ENCODE results near the gene FAM168A. TPM values are rescaled to one million over a fixed set of nuclear protein-coding genes. Genes with fewer than 3 reads are reported as not detected.

The FAM168A gene
- total and polyA plus RNA-seq, 2 of the 8 experiments (the other 6 are each of a cell fraction or from before 2014, with no cell fraction given), result 17.1 to 21.6 TPM

- Histone ChIP-seq H3K14ac (ENCODE audit: insufficient read length) (no peak overlapping the region), H3K9ac (replicated peaks in 1 of 4; ENCODE audit: extremely low read depth in 1 of 4, low read depth in 3 of 4, low read length in 3 of 4) (no peak overlapping the region), H3K18ac (ENCODE audit: extremely low read depth, low read length) (no peak overlapping the region), H2BK20ac (ENCODE audit: low read length) (no peak overlapping the region), H3K4me3 (ENCODE audit: extremely low read depth in 1 of 4, insufficient read depth in 2 of 4, low read depth in 3 of 4, low read length in 4 of 4) (no peak overlapping the region), H3K79me1 (ENCODE audit: low read depth, low read length) (no peaks in the 10 kb centered on the region), H3K4ac (replicated peaks; ENCODE audit: insufficient read length, low read depth, low read length) (no peak overlapping the region), H2AK5ac (ENCODE audit: low read depth, low read length) (no peak overlapping the region), H4K91ac (replicated peaks; ENCODE audit: insufficient read length, low read length) (no peak overlapping the region), H2BK15ac (ENCODE audit: low read length) (no peak overlapping the region), H2AFZ (ENCODE audit: low read length) (no peak overlapping the region), H4K5ac (ENCODE audit: insufficient read length, low read depth, low read length) (no peak overlapping the region), H3K27me3 (replicated peaks in 1 of 4; ENCODE audit: control insufficient read depth in 3 of 4, extremely low read depth in 1 of 4, insufficient read depth in 3 of 4, low read length in 3 of 4) (no peaks in the 10 kb centered on the region), H3K56ac (replicated peaks; ENCODE audit: insufficient read length, low read depth, low read length) (no peak overlapping the region), H3K4me1 (replicated peaks in 1 of 4; ENCODE audit: control insufficient read depth in 3 of 4, insufficient read depth in 4 of 4, low read length in 3 of 4) (no peaks in the 10 kb centered on the region), H4K20me1 (replicated peaks in 1 of 2; ENCODE audit: control insufficient read depth in 1 of 2, insufficient read depth in 2 of 2, low read length in 2 of 2) (no peaks in the 10 kb centered on the region), H3K9me3 (ENCODE audit: insufficient read depth in 2 of 2, low read depth in 1 of 2, low read length in 1 of 2) (no peaks in the 10 kb centered on the region), H3K27ac (ENCODE audit: low read depth, low read length) (no peak overlapping the region), H4K8ac (ENCODE audit: extremely low read depth, insufficient read depth, low read length) (no peak overlapping the region), H3K23me2 (ENCODE audit: low read depth, low read length) (no peaks in the 10 kb centered on the region), H3K4me2 (ENCODE audit: insufficient read depth in 1 of 2, low read depth in 2 of 2, low read length in 2 of 2) (no peak overlapping the region), H3K79me2 (ENCODE audit: control insufficient read depth in 1 of 2, insufficient read depth in 2 of 2, low read length in 2 of 2) (no peaks in the 10 kb centered on the region), H2BK5ac (ENCODE audit: low read depth, low read length) (no peak overlapping the region), H3K23ac (ENCODE audit: insufficient read length) (no peak overlapping the region), H3K36me3 (ENCODE audit: control insufficient read depth in 2 of 4, insufficient read depth in 4 of 4, low read length in 3 of 4) (peaks cover 0 to 16% (median 6%) of the 10 kb centered on the region in 4 experiments; a peak in 4 of 8 replicates), H2BK12ac (ENCODE audit: low read depth, low read length) (no peak overlapping the region), H2BK120ac (replicated peaks; ENCODE audit: low read depth, low read length) (no peak overlapping the region)
- ChIA-PET POLR2A (ENCODE audit: partially characterized antibody) (no interaction called here), CTCF (ENCODE audit: partially characterized antibody) (interaction anchor here (0.8 to 5.6 kb wide), 9 partner anchors 9 to 250 kb away, joined by 3 to 27 read pairs (median 3); no protein-coding TSS in a partner anchor)
- DNase-seq (ENCODE audit: low read depth in 1 of 2, low spot score in 2 of 2) (no peak), FAIRE-seq (no peak)
- 85% methylated on average over 1 of the region's 1 CpG; no CpG with 5 or more reads in 1 of the 2 experiments for WGBS, 2 experiments (ENCODE audit: extremely low coverage in 1 of 2, insufficient coverage in 1 of 2, insufficient read length in 1 of 2, insufficient replicate concordance in 2 of 2, low coverage in 1 of 2, low lambda C conversion rate in 2 of 2, missing lambda C conversion rate in 1 of 2)
- TF ChIP-seq KDM4A (IDR thresholded peaks at IDR 0.05; ENCODE audit: low read depth, low read length, severe bottlenecking) (no peak), ATF3 (IDR thresholded peaks at IDR 0.05; ENCODE audit: insufficient read depth, low read depth, low read length) (no peak), SP4 (IDR thresholded peaks at IDR 0.05; ENCODE audit: low read length) (no peak), SAP30 (IDR thresholded peaks at IDR 0.05; ENCODE audit: insufficient read depth, insufficient replicate concordance, low read length) (no peak), SUZ12 (IDR thresholded peaks at IDR 0.05; ENCODE audit: low read length) (no peak), RXRA (IDR thresholded peaks at IDR 0.05; ENCODE audit: insufficient read depth, low read depth, low read length) (no peak), SIX5 (IDR thresholded peaks at IDR 0.05; ENCODE audit: low read depth, low read length) (no peak), KDM5A (IDR thresholded peaks at IDR 0.05; ENCODE audit: low read length) (no peak), MAFK (IDR thresholded peaks at IDR 0.05; ENCODE audit: low read depth, low read length) (no peak), HDAC6 (IDR thresholded peaks at IDR 0.05; ENCODE audit: low read depth, low read length) (no peak), RAD21 (IDR thresholded peaks at IDR 0.05 in 1 of 2, conservative IDR thresholded peaks at IDR 0.05 in 1 of 2; ENCODE audit: low read depth in 2 of 2, low read length in 2 of 2) (no peak), HDAC2 (IDR thresholded peaks at IDR 0.05; ENCODE audit: borderline replicate concordance in 1 of 2, low read depth in 2 of 2, low read length in 2 of 2) (no peak)
- TF ChIP-seq, protein P1, sequence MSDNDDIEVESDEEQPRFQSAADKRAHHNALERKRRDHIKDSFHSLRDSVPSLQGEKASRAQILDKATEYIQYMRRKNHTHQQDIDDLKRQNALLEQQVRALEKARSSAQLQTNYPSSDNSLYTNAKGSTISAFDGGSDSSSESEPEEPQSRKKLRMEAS (IDR thresholded peaks at IDR 0.05), result no peak
Observed at GRCh38 chr11:73410627-73411026, 187.3 kb downstream of the FAM168A start.

Data from H1 (cell line).